Renal pelvis (tissue), 4 donors: Measurements from ENCODE around the gene SELENOO. TPM values are rescaled to one million over a fixed set of nuclear protein-coding genes. Genes with fewer than 3 reads are reported as not detected.

ENCODE experiments used
- DNase-seq: peaks from one replicate; pipeline ENCODE4 v3.0.0-alpha.2; 2013
- polyA plus RNA-seq, 3 donors: library from polyadenylated mRNA; unstranded; fragments of 120-200 nt; gene quantifications; one replicate each; pipeline ENCODE4 v1.2.1, GENCODE V29; 2013; ENCODE audit not compliant: insufficient read length in 3 of 3

Gene SELENOO
- polyA plus RNA-seq, 3 donors: 24.8 to 32.9 (median 28.9) TPM

- DNase-seq: no peak
Observed at GRCh38 chr22:50252082-50253045, 51.6 kb downstream of the SELENOO start.

GRCh38 chr22:50253046-50253915 lies 52.5 kb downstream of the SELENOO start:
- no peak for DNase-seq

GRCh38 chr22:50253941-50254340 lies 53.1 kb downstream of the SELENOO start:
- DNase-seq: no peak

- DNase-seq: no peak
Observed at GRCh38 chr22:50255099-50255498, 54.3 kb downstream of the SELENOO start.

DNA sequence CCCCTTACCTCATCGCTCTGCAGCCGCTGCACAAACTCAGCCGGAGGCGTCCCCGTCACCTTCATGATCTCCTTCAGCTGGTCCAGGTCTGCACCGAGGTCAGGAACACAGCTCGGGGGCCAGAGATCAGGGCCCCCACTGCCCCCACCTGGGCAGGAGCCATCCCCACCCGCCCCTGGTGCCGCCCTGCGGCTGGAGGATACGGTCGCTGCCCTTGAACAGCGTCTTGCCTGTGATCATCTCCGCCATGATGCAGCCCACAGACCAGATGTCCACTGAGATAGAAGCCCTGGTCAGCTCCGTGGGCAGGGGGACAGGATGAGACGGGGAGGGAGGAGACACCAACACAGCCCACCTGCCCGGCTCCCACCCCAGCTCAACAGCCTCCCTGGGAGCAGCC lies 54.8 kb downstream of the SELENOO start:
- DNase-seq: no peak

- no peak for DNase-seq
Observed at GRCh38 chr22:50256258-50256862, 55.5 kb downstream of the SELENOO start.

DNA sequence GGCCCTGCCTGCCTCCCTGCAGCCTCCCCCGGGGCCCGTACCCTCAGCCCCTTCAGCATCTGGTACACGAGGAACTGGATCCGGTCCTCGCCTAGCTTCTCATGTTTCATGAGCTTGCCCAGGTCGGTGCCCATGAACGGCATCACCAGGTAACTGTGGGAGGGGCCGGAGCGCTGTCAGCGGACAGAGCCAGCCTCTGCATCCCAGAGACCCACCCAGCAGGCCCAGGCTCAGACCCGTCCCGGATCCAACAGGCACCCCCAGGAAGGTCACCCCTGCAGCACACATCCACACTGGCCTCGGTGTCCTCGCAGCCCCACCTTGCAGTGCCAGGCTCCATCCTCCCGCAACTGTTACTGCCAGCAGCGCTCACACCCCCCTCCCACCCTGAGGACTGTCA lies 56.2 kb downstream of the SELENOO start:
- DNase-seq: no peak

DNA sequence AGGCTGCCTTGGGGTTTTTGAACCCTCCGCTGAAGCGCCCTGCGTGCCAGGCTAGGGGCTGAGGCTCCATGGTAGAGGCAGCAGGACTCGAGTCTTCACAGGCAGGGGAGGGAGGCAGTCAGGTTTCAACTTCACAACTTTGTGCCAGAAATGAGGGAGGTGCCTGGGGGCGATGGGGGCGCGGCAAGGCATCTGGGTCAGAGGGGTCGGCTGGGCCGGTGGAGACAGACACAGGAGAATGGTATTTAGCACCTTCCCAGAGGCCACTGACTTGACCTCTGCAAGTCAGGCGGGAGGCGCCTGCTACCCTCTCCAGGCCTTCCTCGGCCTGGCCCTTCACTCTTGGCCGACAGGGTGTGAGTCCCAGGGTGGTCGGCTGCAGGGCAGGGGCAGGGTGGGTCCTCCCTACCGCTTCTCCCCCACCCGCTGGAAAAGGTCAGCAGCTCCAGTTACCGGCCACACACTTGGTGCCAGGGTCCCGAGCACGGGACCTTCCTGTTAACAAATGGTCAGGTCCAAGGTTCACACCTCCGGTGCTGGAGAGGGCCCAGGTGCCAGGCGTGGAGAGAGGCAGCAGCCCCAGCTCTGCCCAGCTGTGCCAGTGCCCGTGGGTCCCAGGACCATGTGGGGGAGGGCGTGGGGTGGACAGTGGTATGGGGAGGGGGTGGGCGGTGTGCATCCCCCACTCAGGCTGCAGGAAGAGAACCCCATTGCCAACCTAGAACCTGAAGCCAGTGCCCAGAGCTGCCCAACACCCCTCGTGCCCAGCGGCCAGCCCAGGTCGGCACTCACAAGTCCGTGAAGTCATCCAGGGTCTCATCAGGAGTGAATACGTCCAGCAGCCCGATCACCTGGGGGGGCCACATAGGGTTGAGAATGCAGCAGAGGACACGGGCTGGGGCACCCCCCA lies 56.9 kb downstream of the SELENOO start:
- DNase-seq: no peak

DNA sequence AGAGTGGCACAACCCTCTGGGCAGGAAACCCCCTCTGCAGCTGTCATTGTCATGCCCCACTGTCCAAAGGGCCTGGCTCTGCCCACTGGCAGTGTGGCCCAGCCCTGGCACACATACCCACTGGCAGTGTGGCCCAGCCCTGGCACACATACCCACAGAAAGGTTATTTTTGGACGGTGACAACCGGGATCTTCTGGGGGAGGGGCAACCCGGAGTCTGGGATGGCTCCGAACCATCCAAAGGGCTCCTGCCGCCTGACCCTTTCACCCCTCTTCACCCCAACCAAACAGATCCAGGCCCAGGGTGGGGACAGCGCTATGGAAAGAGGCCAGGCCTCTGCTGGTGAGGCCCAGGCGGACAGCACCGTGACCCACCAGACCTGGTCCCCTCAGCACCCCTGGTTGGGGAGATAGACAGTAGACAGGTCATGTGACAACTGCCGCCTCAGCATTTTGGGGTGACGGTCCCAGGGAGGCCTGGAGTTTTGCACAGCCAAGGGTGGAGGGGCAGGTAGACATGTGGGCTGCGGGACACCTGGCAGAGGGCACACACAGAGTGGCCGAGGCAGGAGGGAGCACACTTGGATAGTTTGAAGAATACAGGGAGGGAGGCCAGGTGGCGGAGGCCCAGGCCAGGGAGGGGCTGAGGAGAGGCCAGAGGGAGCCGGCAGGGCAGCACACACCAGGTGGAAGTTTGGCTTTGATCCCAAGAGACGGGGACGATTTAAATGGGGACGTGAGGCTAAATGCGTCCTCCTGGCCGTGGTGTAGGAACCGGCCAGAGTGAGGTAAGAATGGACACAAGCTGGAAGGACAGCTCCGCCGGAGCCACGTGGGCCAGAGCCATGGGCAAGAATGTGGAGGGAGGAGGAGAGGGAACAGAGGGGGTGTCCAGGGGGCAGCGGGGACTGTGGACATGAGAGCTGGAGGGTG lies 57.8 kb downstream of the SELENOO start:
- no peak for DNase-seq

GRCh38 chr22:50259302-50259701 lies 58.5 kb downstream of the SELENOO start:
- no peak for DNase-seq

- no peak for DNase-seq
Observed at GRCh38 chr22:50260434-50260800, 59.6 kb downstream of the SELENOO start.

DNA sequence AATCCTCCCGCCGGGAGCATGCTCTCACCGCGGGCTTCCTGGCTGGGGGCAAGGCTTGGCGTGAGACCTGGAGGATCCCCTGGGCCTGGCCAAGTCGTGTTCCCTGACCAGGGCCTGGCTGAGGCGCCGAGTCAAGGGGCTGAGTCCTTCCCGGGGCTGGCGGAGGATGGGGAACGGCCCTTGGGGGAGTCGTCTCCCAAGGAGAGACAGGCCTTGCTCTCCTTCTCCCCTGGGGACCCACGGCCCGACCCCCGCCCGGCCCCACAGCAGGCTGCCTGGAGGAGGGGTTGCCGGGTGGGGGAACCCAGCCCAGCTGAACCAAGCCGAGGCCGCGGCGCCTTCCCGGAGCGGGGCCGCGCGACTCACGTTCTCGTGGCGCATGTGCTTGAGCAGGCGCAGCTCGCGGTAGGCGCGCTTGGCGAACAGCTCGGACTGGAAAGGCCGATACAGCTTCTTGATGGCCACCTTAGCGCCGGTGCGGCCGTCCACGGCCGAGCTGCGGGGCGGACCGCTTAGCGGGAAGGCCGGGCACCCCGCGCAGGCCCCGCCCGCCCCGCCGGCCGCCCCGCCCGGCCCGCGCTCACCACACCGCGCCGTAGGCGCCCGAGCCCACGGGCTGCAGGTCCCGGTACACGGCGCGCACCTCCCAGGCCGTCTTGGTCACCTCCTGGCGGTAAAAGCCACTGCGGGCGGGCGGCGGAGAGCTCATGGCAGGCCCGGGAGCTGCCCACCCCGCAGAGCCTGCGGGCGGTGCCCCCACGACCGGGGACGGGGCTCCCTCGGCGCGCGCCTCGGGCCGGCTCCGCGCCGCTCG lies 60.2 kb downstream of the SELENOO start:
- no peak for DNase-seq

GRCh38 chr22:50261615-50262459 lies 61.0 kb downstream of the SELENOO start, which contains the start of gene MAPK12:
Gene MAPK12 (minus strand): TSS chr22:50261683. CDS start chr22:50261509, 174 bp downstream.
- no peak for DNase-seq

DNA sequence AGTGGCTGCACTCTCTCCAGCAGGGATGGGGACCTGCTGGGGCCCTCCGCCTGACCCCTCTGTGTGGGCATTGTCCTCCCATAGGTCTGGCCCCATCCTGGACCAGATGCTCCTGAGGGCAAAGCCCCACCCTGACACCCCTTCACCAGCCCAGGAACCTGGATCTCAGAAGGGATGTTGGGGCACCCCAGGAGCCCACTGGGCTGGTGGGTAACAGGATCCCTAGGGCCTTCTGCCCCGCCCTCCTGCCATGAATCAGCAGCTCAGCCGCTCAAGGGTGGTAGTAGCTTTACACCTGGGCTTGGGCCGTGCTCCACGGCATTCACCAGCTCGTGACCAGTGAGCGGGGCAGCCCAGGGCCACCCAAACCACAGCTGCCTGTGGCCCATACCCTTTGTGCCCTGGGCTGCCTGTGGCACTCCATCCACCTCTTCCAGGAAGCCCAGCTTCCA lies 61.7 kb downstream of the SELENOO start:
- DNase-seq: no peak

DNA sequence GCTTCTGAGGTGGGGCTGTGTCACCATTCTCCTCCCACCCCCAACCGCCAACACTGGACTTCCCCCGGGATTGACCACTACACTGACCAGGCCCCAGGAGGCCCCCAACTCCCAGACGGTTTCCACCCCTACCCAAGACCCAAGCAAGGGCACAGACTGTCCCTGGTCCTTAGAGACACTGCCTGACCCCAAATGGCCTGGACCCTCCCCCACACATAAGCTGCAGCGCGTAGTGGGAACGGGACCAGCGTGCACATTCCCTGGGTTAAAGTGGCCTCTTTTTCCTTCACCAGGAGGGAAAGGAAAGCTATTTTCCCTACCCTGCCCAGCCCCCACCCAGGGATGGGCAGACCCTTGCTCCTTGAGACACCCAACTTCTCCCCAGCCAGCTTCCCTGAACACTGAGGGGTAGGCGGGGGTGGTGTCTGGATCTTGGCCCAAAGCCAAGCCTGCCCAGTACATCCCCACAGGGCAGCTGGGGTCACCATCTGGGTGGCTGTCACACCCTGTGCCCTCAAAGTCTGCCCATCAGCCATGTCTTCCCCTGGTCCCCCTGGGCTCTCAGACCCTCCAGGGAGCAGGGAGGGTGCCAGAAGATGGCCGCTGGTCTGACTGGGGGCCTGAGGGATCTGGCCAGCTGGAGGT lies 62.3 kb downstream of the SELENOO start:
- DNase-seq: no peak

DNA sequence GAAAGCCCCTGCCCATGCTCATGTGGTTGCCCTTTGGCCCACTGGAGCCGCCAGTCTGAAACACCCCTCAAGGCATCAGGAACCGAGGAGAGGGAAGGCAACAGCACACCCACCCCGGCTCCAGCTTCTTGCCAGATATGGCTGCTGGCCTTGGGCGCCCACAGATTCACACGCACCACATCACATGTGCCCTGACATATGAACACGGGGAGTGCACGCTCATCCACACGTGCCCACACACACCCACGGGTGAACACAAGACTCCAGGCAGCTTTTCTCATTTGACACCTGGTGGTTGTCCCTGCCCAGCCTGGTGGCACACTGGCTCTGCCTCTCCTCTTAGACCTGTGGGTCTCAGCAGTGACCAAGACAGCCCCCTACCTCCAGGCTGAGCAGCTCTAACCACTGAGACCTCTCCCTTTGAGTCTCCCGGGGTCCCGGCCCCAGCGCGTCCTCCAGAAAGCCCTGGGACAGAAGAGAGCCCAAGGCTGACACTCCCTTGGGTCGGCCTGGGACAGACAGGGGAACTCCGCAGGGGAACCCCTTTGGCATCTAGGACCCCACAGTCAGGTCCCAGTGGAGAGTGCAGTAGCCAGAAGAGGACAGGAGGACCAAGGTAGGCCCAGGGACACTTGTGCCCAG lies 63.4 kb downstream of the SELENOO start:
- no peak for DNase-seq
